MCF 10A (cell line): ENCODE measurements around the gene MYH16. TPM values are rescaled to one million over a fixed set of nuclear protein-coding genes. Genes with fewer than 3 reads are reported as not detected.

Experiments
- BruUV-seq: library from RNA; stranded (reverse); fragments of 400-500 nt; replicated peaks from 2 replicates; lab custom pipeline; 2021; lab: Mats Ljungman, UMichigan
- CTCF ChIA-PET: fragments of 300-600 bp; sonication (Branson Sonifier 250); formaldehyde crosslinking; extraction: SDS; loops from one replicate; lab custom pipeline; 2021; ENCODE audit warnings: antibody characterized with exemption, inconsistent platforms; lab: Yijun Ruan, JAX
- POLR2A ChIA-PET: fragments of 300-600, 350-650 bp; sonication (Branson Sonifier 250); formaldehyde crosslinking; extraction: SDS; loops from one replicate; lab custom pipeline; 2020; ENCODE audit warnings: antibody characterized with exemption, inconsistent platforms; lab: Yijun Ruan, JAX
- DNase-seq: peaks from one replicate; pipeline ENCODE4 v3.0.0-alpha.2; 2018; ENCODE audit not compliant: unreplicated experiment
- H3K27ac Mint-ChIP-seq: one replicate; pipeline ENCODE4 v1.8.0; 2022; ENCODE audit warnings: mild to moderate bottlenecking, low read depth, mixed read lengths; ENCODE audit not compliant: unreplicated experiment
- H3K27me3 Mint-ChIP-seq: one replicate; pipeline ENCODE4 v1.8.0; 2022; ENCODE audit warnings: mixed read lengths; ENCODE audit not compliant: insufficient read depth, unreplicated experiment
- H3K36me3 Mint-ChIP-seq: one replicate; pipeline ENCODE4 v1.8.0; 2022; ENCODE audit warnings: mild to moderate bottlenecking, moderate library complexity, mixed read lengths; ENCODE audit not compliant: insufficient read depth, unreplicated experiment
- H3K4me1 Mint-ChIP-seq: one replicate; pipeline ENCODE4 v1.8.0; 2022; ENCODE audit warnings: mixed read lengths; ENCODE audit not compliant: insufficient read depth, unreplicated experiment
- H3K4me3 Mint-ChIP-seq: one replicate; pipeline ENCODE4 v1.8.0; 2022; ENCODE audit warnings: mild to moderate bottlenecking, moderate library complexity, mixed read lengths; ENCODE audit not compliant: unreplicated experiment
- H3K9me3 Mint-ChIP-seq: one replicate; pipeline ENCODE4 v1.8.0; 2022; ENCODE audit warnings: mixed read lengths; ENCODE audit not compliant: unreplicated experiment
- intact Hi-C: fragments of 100-400 bp; cut with micrococcal nuclease; formaldehyde crosslinking; loops from 2 replicates; pipeline ENCODE4 v1.14.1; 2022
- total RNA-seq: library from RNA; stranded (reverse); gene quantifications from 2 replicates; pipeline ENCODE4 v1.2.3, GENCODE V29; 2022
- TF ChIP-seq, protein P1 (sequence below): fragments of 200-600 bp; IDR thresholded peaks from one replicate; pipeline ENCODE4 v1.8.0; 2022; ENCODE audit warnings: antibody characterized with exemption, mild to moderate bottlenecking; ENCODE audit not compliant: unreplicated experiment

MYH16 gene
- total RNA-seq, 1 experiment from 2014 or later, result 0.33 TPM

DNA sequence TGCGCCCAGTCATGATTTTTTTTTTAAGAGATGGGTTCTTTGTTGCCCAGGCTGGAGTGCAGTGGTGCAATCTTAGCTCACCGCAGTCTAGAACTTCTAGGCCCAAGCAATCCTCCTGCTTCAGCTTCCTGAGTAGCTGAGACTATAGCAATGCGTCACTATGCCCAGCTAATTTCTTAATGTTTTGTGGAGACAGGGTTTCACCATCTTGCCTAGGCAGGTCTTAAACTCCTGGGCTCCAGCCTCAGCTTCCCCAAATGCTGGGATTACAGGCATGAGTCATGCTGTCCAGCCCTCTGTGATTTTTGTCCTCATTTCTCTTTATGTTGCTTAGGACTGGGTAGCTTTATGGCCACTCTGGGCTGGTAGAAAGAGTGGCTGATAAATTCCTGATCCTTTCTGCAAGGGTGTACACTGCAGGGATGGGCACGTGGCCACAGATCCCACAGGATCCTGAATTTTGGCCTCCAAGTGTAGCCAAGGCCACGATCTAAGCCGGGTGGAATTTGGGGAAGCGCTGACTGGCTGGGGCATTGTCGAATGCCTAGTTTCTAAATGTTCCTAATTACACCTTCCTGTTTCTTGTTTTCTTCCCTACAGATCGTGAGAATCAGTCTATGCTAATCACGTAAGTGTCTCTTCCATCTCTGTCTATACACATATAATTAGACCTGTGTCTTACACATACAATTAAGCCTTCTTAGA is 24.1 kb upstream of the MYH16 start:
- intact Hi-C loops, result no loop called here

DNA sequence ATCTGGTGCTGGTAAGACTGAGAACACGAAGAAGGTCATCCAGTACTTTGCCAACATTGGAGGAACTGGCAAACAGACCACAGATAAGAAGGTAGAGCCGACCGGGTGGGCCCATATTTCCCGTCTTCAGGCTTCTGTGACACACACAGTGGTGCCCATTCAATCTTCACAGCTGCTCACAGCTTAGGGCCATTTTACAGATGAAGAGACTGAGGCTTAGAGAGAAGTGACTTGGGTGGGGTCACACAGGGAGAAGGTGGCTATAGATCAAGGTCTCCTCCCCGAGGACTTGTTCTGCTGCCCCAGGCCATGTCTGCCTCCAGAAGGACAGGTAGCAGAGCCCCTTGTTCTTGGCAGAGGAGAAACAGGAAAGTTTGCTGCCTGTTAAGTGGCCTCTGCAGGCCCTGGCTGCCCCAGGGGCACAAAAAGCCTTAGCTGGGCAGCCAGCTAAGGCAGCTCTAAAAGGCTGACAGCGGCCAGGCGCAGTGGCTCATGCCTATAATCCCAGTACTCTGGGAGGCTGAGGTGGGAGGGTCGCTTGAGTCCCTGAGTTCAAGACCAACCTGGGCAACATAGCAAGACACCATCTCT is 22.6 kb upstream of the MYH16 start:
- H3K36me3 Mint-ChIP-seq, result no peaks in the 10 kb centered on the region
- intact Hi-C loops, result no loop called here
- TF ChIP-seq, protein P1, sequence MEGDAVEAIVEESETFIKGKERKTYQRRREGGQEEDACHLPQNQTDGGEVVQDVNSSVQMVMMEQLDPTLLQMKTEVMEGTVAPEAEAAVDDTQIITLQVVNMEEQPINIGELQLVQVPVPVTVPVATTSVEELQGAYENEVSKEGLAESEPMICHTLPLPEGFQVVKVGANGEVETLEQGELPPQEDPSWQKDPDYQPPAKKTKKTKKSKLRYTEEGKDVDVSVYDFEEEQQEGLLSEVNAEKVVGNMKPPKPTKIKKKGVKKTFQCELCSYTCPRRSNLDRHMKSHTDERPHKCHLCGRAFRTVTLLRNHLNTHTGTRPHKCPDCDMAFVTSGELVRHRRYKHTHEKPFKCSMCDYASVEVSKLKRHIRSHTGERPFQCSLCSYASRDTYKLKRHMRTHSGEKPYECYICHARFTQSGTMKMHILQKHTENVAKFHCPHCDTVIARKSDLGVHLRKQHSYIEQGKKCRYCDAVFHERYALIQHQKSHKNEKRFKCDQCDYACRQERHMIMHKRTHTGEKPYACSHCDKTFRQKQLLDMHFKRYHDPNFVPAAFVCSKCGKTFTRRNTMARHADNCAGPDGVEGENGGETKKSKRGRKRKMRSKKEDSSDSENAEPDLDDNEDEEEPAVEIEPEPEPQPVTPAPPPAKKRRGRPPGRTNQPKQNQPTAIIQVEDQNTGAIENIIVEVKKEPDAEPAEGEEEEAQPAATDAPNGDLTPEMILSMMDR, result no peak
- no peak overlapping the region for H3K4me3 Mint-ChIP-seq
- POLR2A ChIA-PET, result interaction anchor here (0.6 to 1.0 kb wide), 3 partner anchors 24 to 892 kb away, joined by 3 read pairs; no protein-coding TSS in a partner anchor
- CTCF ChIA-PET, result interaction anchor here (0.5 kb wide), 2 partner anchors 19 to 214 kb away, joined by 3 to 5 read pairs; no protein-coding TSS in a partner anchor
- H3K27me3 Mint-ChIP-seq, result no peaks in the 10 kb centered on the region
- no peak overlapping the region for H3K27ac Mint-ChIP-seq
- no peak for DNase-seq
- H3K9me3 Mint-ChIP-seq, result no peaks in the 10 kb centered on the region
- BruUV-seq, result no TSS peak
- peaks cover 1% of the 10 kb centered on the region for H3K4me1 Mint-ChIP-seq

More for the DNA sequence above, 24.1 kb upstream of the MYH16 start:
- Mint-ChIP-seq H3K27ac (no peak overlapping the region), H3K4me3 (no peak overlapping the region), H3K4me1 (no peaks in the 10 kb centered on the region), H3K36me3 (no peaks in the 10 kb centered on the region), H3K9me3 (no peaks in the 10 kb centered on the region), H3K27me3 (no peaks in the 10 kb centered on the region)
- TF ChIP-seq, protein P1, result no peak
- POLR2A ChIA-PET, result interaction anchor here (1.6 kb wide), 1 partner anchor 40 kb away, joined by 3 read pairs; the partner anchor contains the start of gene KPNA7
- no TSS peak for BruUV-seq
- CTCF ChIA-PET, result interaction anchor here (1.2 kb wide), 1 partner anchor 25 kb away, joined by 3 read pairs; no protein-coding TSS in a partner anchor
- no peak for DNase-seq

DNA sequence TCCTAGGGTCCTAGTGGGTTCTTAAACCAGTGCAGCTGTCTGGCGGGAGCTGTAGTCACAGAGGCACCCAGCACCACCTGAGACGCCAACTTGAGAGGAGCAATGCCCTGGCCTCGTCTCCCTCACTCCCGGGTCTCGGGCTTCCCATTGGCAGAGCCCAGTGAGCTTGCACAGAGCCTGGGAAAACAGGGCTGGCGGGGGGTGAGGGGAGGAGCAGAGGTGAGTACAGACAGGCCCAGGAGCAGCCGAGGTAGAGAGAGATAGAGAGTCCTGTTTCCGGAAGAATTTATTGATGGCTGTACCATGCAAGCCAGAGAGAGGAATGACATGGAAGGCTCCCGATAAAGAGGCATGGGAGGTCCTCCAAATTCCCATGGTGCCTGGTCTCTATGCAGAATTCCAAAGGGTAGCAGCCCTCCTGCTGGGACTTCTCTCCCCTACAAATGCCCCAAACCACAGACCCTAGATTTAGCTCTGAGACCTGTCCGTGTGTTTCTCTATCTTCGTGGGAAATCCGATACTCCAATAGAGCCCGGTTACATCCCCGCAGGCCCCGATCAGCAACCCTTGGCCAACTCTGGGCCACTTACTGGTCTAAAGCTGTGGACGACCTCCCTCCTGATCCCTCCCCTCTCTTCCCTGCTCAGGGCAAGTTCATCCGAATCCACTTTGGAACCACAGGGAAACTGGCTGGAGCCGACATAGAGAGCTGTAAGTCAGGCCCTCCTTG is 20.3 kb upstream of the MYH16 start:
- H3K4me3 Mint-ChIP-seq, result no peak overlapping the region
- no peaks in the 10 kb centered on the region for H3K36me3 Mint-ChIP-seq
- H3K27ac Mint-ChIP-seq, result no peak overlapping the region
- no peak for DNase-seq
- H3K9me3 Mint-ChIP-seq, result no peaks in the 10 kb centered on the region
- intact Hi-C loops, result no loop called here
- ChIA-PET CTCF (no interaction called here), POLR2A (no interaction called here)
- H3K4me1 Mint-ChIP-seq, result peaks cover 7% of the 10 kb centered on the region
- BruUV-seq, result no TSS peak
- TF ChIP-seq, protein P1, result no peak
- no peaks in the 10 kb centered on the region for H3K27me3 Mint-ChIP-seq

DNA sequence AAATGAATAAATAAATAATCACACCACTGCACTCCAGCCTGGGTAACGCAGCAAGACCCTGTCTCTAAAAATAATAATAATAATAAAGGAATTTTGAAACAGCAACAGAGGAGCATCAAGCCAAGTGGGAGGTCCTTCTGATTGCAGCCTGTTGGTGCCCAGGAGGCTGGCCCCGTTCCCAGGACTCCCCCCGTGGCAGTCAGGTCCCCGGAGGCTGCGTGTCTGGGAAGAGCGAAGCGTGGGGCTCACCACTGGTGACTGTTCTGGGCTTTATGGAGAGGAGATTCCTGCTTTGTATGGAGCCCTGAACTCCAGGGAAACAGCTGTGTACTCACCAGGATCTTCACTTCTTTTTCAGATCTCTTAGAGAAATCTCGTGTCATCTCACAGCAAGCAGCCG is 19.3 kb upstream of the MYH16 start:
- BruUV-seq, result no TSS peak

More for the DNA sequence above, 19.3 kb upstream of the MYH16 start:
- TF ChIP-seq, protein P1, result no peak
- Mint-ChIP-seq H3K9me3 (no peaks in the 10 kb centered on the region), H3K36me3 (no peaks in the 10 kb centered on the region), H3K27ac (no peak overlapping the region), H3K4me3 (no peak overlapping the region), H3K27me3 (no peaks in the 10 kb centered on the region), H3K4me1 (peaks cover 7% of the 10 kb centered on the region)
- CTCF ChIA-PET, result interaction anchor here (1.1 kb wide), 1 partner anchor 39 kb away, joined by 3 read pairs; no protein-coding TSS in a partner anchor
- DNase-seq, result no peak
- POLR2A ChIA-PET, result no interaction called here
- intact Hi-C loops, result no loop called here
